LNCAP (cell line): ENCODE data around the gene USP32.

Experiments used
- TF ChIP-seq, protein P1 (sequence below): fragments of 450-650 bp; IDR thresholded peaks from 2 replicates; pipeline ENCODE4 v1.5.1; 2017; ENCODE audit warnings: mild to moderate bottlenecking

USP32 gene

DNA sequence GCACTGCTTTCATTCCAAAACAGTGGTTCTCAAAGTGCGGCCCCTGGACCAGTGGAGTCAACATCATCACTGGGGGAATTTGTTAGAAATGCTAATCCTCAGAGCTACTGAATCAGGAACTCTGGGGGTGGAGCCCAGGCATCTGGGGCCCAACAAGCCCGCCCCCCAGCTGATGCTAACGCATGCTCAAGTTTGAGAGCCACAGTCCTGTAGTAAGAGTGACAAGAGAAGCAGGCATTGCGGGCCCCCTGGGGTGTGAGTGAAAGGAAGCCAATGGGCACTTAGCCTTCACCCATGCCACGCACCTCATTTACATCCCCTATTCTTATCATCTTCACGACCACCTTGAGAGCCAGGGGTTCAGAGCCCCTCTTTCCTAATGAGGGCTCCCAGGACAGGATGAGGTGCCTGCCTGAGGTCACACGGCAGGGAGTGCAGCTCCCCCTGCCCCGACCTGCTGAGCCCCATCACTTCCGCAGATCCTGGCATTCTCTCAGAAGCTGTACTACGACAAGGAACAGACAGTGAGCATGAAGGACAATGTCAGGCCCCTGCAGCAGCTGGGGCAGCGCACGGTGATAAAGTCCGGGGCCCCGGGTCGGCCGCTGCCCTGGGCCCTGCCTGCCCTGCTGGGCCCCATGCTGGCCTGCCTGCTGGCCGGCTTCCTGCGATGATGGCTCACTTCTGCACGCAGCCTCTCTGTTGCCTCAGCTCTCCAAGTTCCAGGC is 233.0 kb downstream of the USP32 start:
- TF ChIP-seq, protein P1, sequence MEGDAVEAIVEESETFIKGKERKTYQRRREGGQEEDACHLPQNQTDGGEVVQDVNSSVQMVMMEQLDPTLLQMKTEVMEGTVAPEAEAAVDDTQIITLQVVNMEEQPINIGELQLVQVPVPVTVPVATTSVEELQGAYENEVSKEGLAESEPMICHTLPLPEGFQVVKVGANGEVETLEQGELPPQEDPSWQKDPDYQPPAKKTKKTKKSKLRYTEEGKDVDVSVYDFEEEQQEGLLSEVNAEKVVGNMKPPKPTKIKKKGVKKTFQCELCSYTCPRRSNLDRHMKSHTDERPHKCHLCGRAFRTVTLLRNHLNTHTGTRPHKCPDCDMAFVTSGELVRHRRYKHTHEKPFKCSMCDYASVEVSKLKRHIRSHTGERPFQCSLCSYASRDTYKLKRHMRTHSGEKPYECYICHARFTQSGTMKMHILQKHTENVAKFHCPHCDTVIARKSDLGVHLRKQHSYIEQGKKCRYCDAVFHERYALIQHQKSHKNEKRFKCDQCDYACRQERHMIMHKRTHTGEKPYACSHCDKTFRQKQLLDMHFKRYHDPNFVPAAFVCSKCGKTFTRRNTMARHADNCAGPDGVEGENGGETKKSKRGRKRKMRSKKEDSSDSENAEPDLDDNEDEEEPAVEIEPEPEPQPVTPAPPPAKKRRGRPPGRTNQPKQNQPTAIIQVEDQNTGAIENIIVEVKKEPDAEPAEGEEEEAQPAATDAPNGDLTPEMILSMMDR = no peak

DNA sequence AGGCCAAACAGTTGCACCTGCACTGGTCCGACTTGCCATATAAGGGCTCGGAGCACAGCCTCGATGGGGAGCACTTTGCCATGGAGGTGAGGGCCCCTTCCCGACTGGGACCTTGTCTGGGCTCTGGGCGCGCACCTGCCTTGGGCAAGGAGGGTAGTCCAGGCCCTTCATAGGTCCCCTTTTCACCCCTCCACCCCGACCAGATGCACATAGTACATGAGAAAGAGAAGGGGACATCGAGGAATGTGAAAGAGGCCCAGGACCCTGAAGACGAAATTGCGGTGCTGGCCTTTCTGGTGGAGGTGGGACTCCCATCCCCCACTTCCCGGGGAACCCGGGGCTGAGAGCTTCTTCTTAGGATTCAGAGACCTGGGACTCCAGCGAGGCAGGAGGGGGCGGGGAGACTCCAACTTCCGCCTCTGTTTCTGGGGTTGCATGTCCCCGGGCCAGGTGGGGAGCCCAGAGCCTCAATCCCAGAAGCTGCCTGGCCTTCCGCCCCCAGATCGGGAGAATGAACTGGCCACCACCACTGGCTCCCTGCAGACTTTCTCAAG is 234.4 kb downstream of the USP32 start:
- TF ChIP-seq, protein P1 = no peak

DNA sequence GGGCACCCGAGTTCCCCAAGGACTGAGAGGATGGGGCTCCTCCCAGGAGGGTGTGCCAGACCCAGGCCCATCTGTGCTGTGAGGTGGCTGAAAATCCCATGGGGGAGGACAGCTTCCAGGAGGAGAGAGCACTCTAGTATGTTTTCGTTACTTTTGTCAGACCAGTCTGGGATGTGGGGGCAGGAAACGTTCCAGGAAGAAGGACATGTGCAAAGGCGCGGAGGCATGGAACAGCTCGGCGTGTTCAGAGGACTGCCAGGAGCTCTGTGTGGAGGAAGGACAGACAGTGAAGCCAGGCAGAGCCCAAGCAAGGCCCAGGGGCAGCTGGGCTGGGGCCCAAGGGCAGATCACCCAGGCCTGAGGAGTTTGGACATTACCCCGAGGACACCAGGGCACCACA is 235.2 kb downstream of the USP32 start:
- TF ChIP-seq, protein P1 = no peak

DNA sequence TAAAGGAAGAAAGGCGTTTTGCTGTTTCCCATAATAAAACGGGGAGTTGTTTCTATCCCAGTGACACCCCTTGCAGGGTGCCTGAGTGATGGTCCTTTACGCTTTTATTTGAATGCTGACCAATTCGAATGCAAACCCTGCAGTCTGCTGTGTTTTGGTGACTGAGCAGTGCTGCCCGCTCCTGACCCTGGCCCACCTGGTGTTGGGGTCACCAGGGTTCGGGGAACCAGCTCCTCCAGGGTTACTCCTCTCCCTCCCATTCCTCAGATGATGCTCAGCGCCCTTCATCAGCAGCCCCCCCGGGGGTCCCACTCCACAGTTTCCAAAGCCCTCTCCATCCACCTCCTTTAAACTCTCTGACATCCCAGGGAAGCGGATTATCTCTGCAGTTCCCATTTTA is 236.1 kb downstream of the USP32 start:
- TF ChIP-seq, protein P1 = no peak

DNA sequence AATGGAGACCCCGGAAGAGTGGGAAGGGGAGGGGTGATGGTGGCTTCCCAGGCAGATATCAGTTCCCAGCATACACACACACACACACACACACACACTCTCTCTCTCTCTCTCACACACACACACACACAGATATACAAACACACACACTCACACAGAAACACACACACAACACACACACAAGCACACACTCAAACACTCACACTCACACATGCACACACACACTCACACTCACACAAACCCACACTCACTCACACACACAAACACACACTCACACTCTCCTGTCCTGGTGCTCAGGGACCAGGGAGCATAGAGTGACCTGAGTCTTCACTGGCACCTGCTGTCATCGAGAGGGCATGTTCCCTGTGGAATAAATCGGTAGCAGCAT is 236.5 kb downstream of the USP32 start:
- TF ChIP-seq, protein P1 = no peak

DNA sequence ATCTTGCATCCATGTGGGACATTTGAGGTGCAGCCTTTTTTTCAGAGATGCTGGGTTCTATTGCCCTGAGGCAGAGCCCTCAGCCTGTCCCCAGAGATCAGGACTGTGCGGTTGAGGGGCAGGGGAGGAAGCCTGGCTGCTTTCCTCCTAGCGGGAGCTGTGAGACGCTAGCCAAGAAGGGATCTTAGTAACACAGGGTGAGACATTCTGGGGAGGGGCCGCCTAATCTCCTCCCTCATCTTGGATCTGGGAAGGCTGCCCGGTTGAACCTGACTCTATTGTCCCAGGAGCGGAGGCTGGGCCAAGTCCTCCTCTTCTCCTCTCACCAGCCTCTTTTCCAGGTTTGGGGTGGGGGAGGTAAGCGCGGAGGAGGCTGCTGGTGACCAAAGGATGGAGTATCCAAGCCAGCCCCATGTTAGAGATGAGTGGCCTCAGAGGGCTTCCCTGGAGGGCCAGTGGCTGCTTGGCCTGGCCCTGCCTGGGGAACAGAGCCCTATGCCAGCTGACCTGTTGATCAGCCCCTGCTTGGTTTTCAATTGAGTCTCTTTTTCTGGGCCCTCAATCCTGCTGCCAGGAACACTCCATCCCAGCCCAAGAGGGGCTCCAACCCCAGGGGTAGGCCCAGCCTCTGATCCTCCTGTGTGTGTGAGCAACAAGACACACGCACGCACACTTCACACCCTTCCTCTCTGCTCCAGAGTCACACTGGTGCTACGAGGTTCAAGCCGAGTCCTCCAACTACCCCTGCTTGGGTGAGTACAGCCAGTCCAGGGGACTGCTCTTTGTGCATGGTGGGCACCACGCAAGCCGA is 237.1 kb downstream of the USP32 start:
- TF ChIP-seq, protein P1 = no peak

DNA sequence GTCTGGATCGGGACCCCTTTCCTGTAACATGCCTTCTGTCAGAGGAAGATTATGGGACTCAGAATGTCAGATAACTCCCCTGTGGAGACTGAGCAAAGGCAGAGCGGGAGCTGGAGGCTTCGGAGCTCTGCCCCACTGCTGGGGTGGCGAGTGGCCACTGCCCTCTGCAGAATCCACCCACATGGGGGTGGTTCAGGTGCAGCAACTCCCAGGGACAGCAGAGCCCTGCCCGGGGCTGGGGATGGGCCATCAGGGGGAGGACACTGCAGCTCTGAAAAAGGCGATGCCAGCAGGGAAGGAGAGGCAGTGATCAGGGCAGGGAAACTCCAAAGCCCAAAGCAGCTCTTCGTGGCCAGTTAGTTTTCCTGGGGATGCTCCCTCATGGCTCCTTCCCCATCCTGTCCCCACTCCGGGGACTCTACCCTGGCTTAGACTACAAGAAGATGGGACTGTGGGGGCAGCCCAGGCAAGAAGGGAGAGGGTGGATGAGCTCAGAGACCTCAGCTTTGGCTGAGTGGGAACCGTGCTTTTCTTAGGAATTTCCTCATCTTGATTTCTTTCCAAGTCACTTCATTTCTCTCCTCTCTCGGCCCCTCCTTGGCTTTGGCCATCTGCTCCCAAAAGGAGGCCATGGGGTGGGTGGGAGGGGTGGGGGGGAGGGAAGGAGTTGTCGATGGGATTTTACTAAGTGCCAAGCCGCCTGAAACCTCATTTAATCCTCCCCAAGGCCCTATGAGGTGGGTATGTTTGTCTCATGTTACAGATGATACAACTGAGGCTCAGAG is 238.1 kb downstream of the USP32 start:
- TF ChIP-seq, protein P1 = no peak
